ENCODE results near the gene ATG4B.

Gene ATG4B

GRCh38 chr2:241719093-241719492 lies 81.6 kb downstream of the ATG4B start:
- H2AFZ ChIP-seq (ENCODE audit: low read depth, low read length, severe bottlenecking): no peak overlapping the region
- H3K4me2 ChIP-seq (ENCODE audit: low read depth, low read length, poor library complexity, severe bottlenecking): no peak overlapping the region
- peaks cover 24% of the 10 kb centered on the region; the same call in 1 of the 2 replicates for H3K9me3 ChIP-seq (ENCODE audit: insufficient read depth, low read length)
- H3K36me3 ChIP-seq (ENCODE audit: low read length): peaks cover 28% of the 10 kb centered on the region
- TF ChIP-seq EZH2phosphoT487 (conservative IDR thresholded peaks at IDR 0.05; ENCODE audit: low read length): no peak
- TF ChIP-seq CTCF (IDR thresholded peaks at IDR 0.05; ENCODE audit: insufficient read depth, low read length, poor library complexity, severe bottlenecking): no peak
- H3K27ac ChIP-seq (ENCODE audit: low read depth, low read length): no peak overlapping the region
- H3K9ac ChIP-seq (ENCODE audit: low read length): no peak overlapping the region
- H3K79me2 ChIP-seq (ENCODE audit: insufficient read depth, low read length): no peaks in the 10 kb centered on the region
- H4K20me1 ChIP-seq (ENCODE audit: low read depth, low read length): no peaks in the 10 kb centered on the region
- no peaks in the 10 kb centered on the region for H3K27me3 ChIP-seq (ENCODE audit: low read length)
- H3K4me3 ChIP-seq (ENCODE audit: insufficient read depth, low read length, poor library complexity, severe bottlenecking): no peak overlapping the region
- H3F3A ChIP-seq (ENCODE audit: insufficient read depth): peaks cover 8% of the 10 kb centered on the region; the same call in 1 of the 2 replicates
- H3K9me2 ChIP-seq (replicated peaks; ENCODE audit: insufficient read depth, low read length): no peaks in the 10 kb centered on the region

- H3K9me2 ChIP-seq (replicated peaks; ENCODE audit: insufficient read depth, low read length): no peaks in the 10 kb centered on the region
- H2AFZ ChIP-seq (ENCODE audit: low read depth, low read length, severe bottlenecking): no peak overlapping the region
- H3K36me3 ChIP-seq (ENCODE audit: low read length): peaks cover 26% of the 10 kb centered on the region
- peaks cover 3% of the 10 kb centered on the region; the same call in 1 of the 2 replicates for H3F3A ChIP-seq (ENCODE audit: insufficient read depth)
- no peak overlapping the region for H3K27ac ChIP-seq (ENCODE audit: low read depth, low read length)
- H4K20me1 ChIP-seq (ENCODE audit: low read depth, low read length): no peaks in the 10 kb centered on the region
- H3K79me2 ChIP-seq (ENCODE audit: insufficient read depth, low read length): no peaks in the 10 kb centered on the region
- no peaks in the 10 kb centered on the region for H3K27me3 ChIP-seq (ENCODE audit: low read length)
- TF ChIP-seq CTCF (IDR thresholded peaks at IDR 0.05; ENCODE audit: insufficient read depth, low read length, poor library complexity, severe bottlenecking) (no peak), EZH2phosphoT487 (conservative IDR thresholded peaks at IDR 0.05; ENCODE audit: low read length) (no peak)
- no peak overlapping the region for H3K4me3 ChIP-seq (ENCODE audit: insufficient read depth, low read length, poor library complexity, severe bottlenecking)
- no peak overlapping the region for H3K9ac ChIP-seq (ENCODE audit: low read length)
- no peak overlapping the region for H3K4me2 ChIP-seq (ENCODE audit: low read depth, low read length, poor library complexity, severe bottlenecking)
- peaks cover 24% of the 10 kb centered on the region; the same call in 1 of the 2 replicates for H3K9me3 ChIP-seq (ENCODE audit: insufficient read depth, low read length)
Measured at GRCh38 chr2:241720099-241720498, 82.6 kb downstream of the ATG4B start.

- H3K9me3 ChIP-seq (ENCODE audit: insufficient read depth, low read length): peaks cover 24% of the 10 kb centered on the region; the same call in 1 of the 2 replicates
- H3K27ac ChIP-seq (ENCODE audit: low read depth, low read length): no peak overlapping the region
- H3K9me2 ChIP-seq (replicated peaks; ENCODE audit: insufficient read depth, low read length): no peaks in the 10 kb centered on the region
- no peak overlapping the region for H3K4me3 ChIP-seq (ENCODE audit: insufficient read depth, low read length, poor library complexity, severe bottlenecking)
- H3F3A ChIP-seq (ENCODE audit: insufficient read depth): peaks cover 3% of the 10 kb centered on the region; the same call in 1 of the 2 replicates
- TF ChIP-seq CTCF (IDR thresholded peaks at IDR 0.05; ENCODE audit: insufficient read depth, low read length, poor library complexity, severe bottlenecking) (no peak), EZH2phosphoT487 (conservative IDR thresholded peaks at IDR 0.05; ENCODE audit: low read length) (no peak)
- H3K9ac ChIP-seq (ENCODE audit: low read length): no peak overlapping the region
- no peak overlapping the region for H2AFZ ChIP-seq (ENCODE audit: low read depth, low read length, severe bottlenecking)
- no peaks in the 10 kb centered on the region for H3K79me2 ChIP-seq (ENCODE audit: insufficient read depth, low read length)
- no peaks in the 10 kb centered on the region for H3K27me3 ChIP-seq (ENCODE audit: low read length)
- peaks cover 26% of the 10 kb centered on the region for H3K36me3 ChIP-seq (ENCODE audit: low read length)
- H3K4me2 ChIP-seq (ENCODE audit: low read depth, low read length, poor library complexity, severe bottlenecking): no peak overlapping the region
- no peaks in the 10 kb centered on the region for H4K20me1 ChIP-seq (ENCODE audit: low read depth, low read length)
Measured at GRCh38 chr2:241720560-241720959, 83.1 kb downstream of the ATG4B start.
